Breast epithelium (tissue), 4 donors: Measurements from ENCODE around the gene DNAI7. TPM values are rescaled to one million over a fixed set of nuclear protein-coding genes. Genes with fewer than 3 reads are reported as not detected.

Experiments
- DNase-seq, 2 donors: peaks; one replicate each; pipeline ENCODE4 v3.0.0-alpha.2; 2019; ENCODE audit warnings: low spot score in 2 of 2
- H3K27ac ChIP-seq, 2 donors: fragments of 200-600 bp; sonication (generic) in 1 of 2; one replicate each; pipeline ENCODE4 v1.5.1; 2016 to 2019; ENCODE audit warnings: mild to moderate bottlenecking in 1 of 2
- H3K27me3 ChIP-seq, 2 donors: fragments of 200-600 bp; sonication (generic) in 1 of 2; one replicate each; pipeline versions ENCODE4 v1.5.1 to v1.6.0; 2017 to 2019; ENCODE audit warnings: control low read depth in 1 of 2, mild to moderate bottlenecking in 1 of 2
- H3K36me3 ChIP-seq: fragments of 200-600 bp; one replicate; pipeline ENCODE4 v1.5.1; 2019
- H3K4me1 ChIP-seq, 2 donors: fragments of 200-600 bp; sonication (generic); one replicate each; pipeline ENCODE4 v1.5.1; 2016 to 2019; ENCODE audit warnings: control low read depth in 1 of 2
- H3K4me3 ChIP-seq, 3 donors: fragments of 200-600 bp; sonication (generic); 1 replicate in 2 of 3; 2 replicates in 1 of 3; pipeline ENCODE4 v1.5.1; 2016 to 2019; ENCODE audit warnings: mild to moderate bottlenecking in 3 of 3, moderate library complexity in 2 of 3
- H3K9me3 ChIP-seq, 2 donors: fragments of 200-600 bp; sonication (generic) in 1 of 2; one replicate each; pipeline ENCODE4 v1.5.1; 2016 to 2019; ENCODE audit warnings: control low read depth in 1 of 2
- CTCF ChIP-seq, 3 donors: fragments of 450-650 bp; IDR thresholded peaks; one replicate each; pipeline ENCODE4 v1.5.1; 2016 to 2017; ENCODE audit warnings: antibody characterized with exemption in 3 of 3, mild to moderate bottlenecking in 3 of 3, moderate library complexity in 3 of 3
- POLR2A ChIP-seq: fragments of 450-650 bp; IDR thresholded peaks from one replicate; pipeline ENCODE4 v1.6.1; 2016; ENCODE audit warnings: antibody characterized with exemption, mild to moderate bottlenecking, moderate library complexity
- POLR2AphosphoS5 ChIP-seq, 3 donors: sonication (generic); formaldehyde crosslinking; IDR thresholded peaks; one replicate each; pipeline ENCODE4 v1.6.1; 2017; ENCODE audit warnings: antibody characterized with exemption in 3 of 3
- intact Hi-C: fragments of 100-400 bp; cut with DNase I; formaldehyde crosslinking; loops from one replicate; pipeline ENCODE4 v1.15.1; 2023; ENCODE audit warnings: low total_unique reads
- total RNA-seq, 3 donors: library from RNA; depleted of rRNA; stranded (reverse); fragments of >200 nt; gene quantifications; one replicate each; pipeline ENCODE4 v1.1.0, GENCODE V29; 2016

Gene DNAI7
- total RNA-seq, 3 donors from 2014 or later, result 1.1 to 4.2 (median 2.0) TPM

GRCh38 chr12:25058658-25059058 is 136.3 kb downstream of the DNAI7 start:
- intact Hi-C loops, result loop anchor here (10.0 kb wide), 1 partner anchor 1684 kb away; no protein-coding TSS in a partner anchor

More at GRCh38 chr12:25058658-25059058, 136.3 kb downstream of the DNAI7 start:
- Histone ChIP-seq H3K27ac (no peak overlapping the region), H3K4me3 (no peak overlapping the region), H3K4me1 (no peaks in the 10 kb centered on the region), H3K36me3 (no peaks in the 10 kb centered on the region), H3K27me3 (no peaks in the 10 kb centered on the region), H3K9me3 (no peaks in the 10 kb centered on the region)
- TF ChIP-seq CTCF (IDR thresholded peaks at IDR 0.05) (no peak), POLR2AphosphoS5 (IDR thresholded peaks at IDR 0.05) (no peak), POLR2A (no peak)
- no peak for DNase-seq

Other genes starting within 250 kb of the DNAI7 start
- gene BCAT1, start 246.1 kb downstream of the DNAI7 start, total RNA-seq, result 10 to 100 TPM in 2 of 3 donors, 1 to 10 TPM in 1; 8.8 to 35.8 (median 12.1) TPM
- gene ETFRF1, start 77 bp upstream of the DNAI7 start, total RNA-seq, result 10 to 100 TPM; 29.5 to 52.4 (median 46.9) TPM
- gene KRAS, start 55.8 kb upstream of the DNAI7 start, total RNA-seq, result 10 to 100 TPM; 10.6 to 15.7 (median 14.3) TPM